Effector memory CD4-positive, alpha-beta T cell (primary cell): ENCODE measurements around the gene COBL.

Source experiments
- DNase-seq, 3 donors: peaks; one replicate each; pipeline ENCODE4 v3.0.0-alpha.2; 2020
- H3K27ac ChIP-seq: 2 replicates; pipeline ENCODE4 v1.7.0; 2013; ENCODE audit warnings: mild to moderate bottlenecking, low read length, moderate library complexity; ENCODE audit not compliant: insufficient read depth, poor library complexity, severe bottlenecking
- H3K27me3 ChIP-seq: replicated peaks from 2 replicates; pipeline ENCODE4 v1.7.0; 2013; ENCODE audit warnings: mild to moderate bottlenecking, low read length; ENCODE audit not compliant: insufficient read depth, control insufficient read depth, poor library complexity, severe bottlenecking
- H3K36me3 ChIP-seq: 2 replicates; pipeline ENCODE4 v1.7.0; 2013; ENCODE audit warnings: mild to moderate bottlenecking, low read length, moderate library complexity; ENCODE audit not compliant: control insufficient read depth, insufficient read depth
- H3K4me1 ChIP-seq: 2 replicates; pipeline ENCODE4 v1.7.0; 2013; ENCODE audit warnings: low read length, mild to moderate bottlenecking; ENCODE audit not compliant: control insufficient read depth, insufficient read depth, poor library complexity, severe bottlenecking
- H3K4me3 ChIP-seq: 2 replicates; pipeline ENCODE4 v1.7.0; 2013; ENCODE audit warnings: low read length, low read depth, mild to moderate bottlenecking; ENCODE audit not compliant: insufficient read depth, poor library complexity, severe bottlenecking
- H3K9me3 ChIP-seq: 2 replicates; pipeline ENCODE4 v1.7.0; 2013; ENCODE audit warnings: mild to moderate bottlenecking, low read length, moderate library complexity; ENCODE audit not compliant: control insufficient read depth

Gene COBL

GRCh38 chr7:51256209-51256781 lies 60.3 kb downstream of the COBL start:
- no peaks in the 10 kb centered on the region for H3K9me3 ChIP-seq
- no peak overlapping the region for H3K27ac ChIP-seq
- H3K36me3 ChIP-seq = no peaks in the 10 kb centered on the region
- H3K27me3 ChIP-seq = no peaks in the 10 kb centered on the region
- no peaks in the 10 kb centered on the region for H3K4me1 ChIP-seq
- no peak for DNase-seq
- no peak overlapping the region for H3K4me3 ChIP-seq

- H3K27ac ChIP-seq = no peak overlapping the region
- no peaks in the 10 kb centered on the region for H3K36me3 ChIP-seq
- no peaks in the 10 kb centered on the region for H3K27me3 ChIP-seq
- DNase-seq = no peak
- H3K9me3 ChIP-seq = no peaks in the 10 kb centered on the region
- no peaks in the 10 kb centered on the region for H3K4me1 ChIP-seq
- H3K4me3 ChIP-seq = no peak overlapping the region
Observed at GRCh38 chr7:51255536-51256208, 60.9 kb downstream of the COBL start.

DNA sequence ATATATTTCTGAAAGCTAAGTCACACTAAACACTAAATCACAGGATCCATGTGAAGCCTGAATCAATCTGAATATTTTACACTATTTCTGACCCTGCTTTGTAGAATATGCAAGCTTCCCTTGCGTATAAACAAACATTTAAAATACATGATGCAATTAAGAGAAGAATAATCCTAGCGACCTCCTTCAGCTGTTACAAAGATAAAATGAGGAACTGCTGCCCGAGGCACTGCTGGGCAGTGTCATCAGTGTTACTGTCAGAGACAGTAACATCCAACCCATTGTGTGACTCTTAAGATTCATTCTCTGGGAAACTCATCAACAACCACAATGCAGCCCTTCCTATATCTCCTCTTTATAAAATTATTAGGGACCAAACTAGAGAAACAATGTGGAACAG lies 61.6 kb downstream of the COBL start:
- no peaks in the 10 kb centered on the region for H3K4me1 ChIP-seq
- no peak overlapping the region for H3K27ac ChIP-seq
- no peak for DNase-seq
- no peaks in the 10 kb centered on the region for H3K9me3 ChIP-seq
- no peaks in the 10 kb centered on the region for H3K27me3 ChIP-seq
- no peaks in the 10 kb centered on the region for H3K36me3 ChIP-seq
- no peak overlapping the region for H3K4me3 ChIP-seq

- H3K27me3 ChIP-seq = no peaks in the 10 kb centered on the region
- no peaks in the 10 kb centered on the region for H3K9me3 ChIP-seq
- no peaks in the 10 kb centered on the region for H3K36me3 ChIP-seq
- H3K27ac ChIP-seq = no peak overlapping the region
- no peaks in the 10 kb centered on the region for H3K4me1 ChIP-seq
- no peak for DNase-seq
- no peak overlapping the region for H3K4me3 ChIP-seq
Observed at GRCh38 chr7:51253157-51253556, 63.5 kb downstream of the COBL start.

DNA sequence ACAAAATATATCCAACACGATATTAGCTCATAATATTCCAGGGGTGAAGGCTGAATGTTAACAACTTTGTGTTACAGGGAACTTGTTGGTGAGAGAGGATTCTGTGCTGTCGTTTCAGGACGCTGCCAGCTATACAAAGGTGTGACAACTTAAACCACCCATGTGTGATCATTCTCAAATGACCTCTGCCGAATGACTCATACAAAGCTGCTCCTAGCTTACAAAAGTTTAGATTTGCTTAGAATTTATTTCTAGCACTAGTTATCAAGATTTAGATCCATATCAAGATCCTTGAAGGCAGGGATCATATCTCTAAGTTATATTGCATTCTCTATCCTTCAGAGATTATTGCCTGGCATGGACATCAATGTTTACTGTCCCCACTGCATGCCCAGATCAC lies 65.3 kb downstream of the COBL start:
- Histone ChIP-seq H3K36me3 (no peaks in the 10 kb centered on the region), H3K27ac (no peak overlapping the region), H3K27me3 (no peaks in the 10 kb centered on the region), H3K9me3 (no peaks in the 10 kb centered on the region), H3K4me1 (no peaks in the 10 kb centered on the region), H3K4me3 (no peak overlapping the region)
- DNase-seq = no peak

GRCh38 chr7:51250512-51250911 lies 66.1 kb downstream of the COBL start:
- DNase-seq = no peak
- H3K4me1 ChIP-seq = no peaks in the 10 kb centered on the region
- no peak overlapping the region for H3K27ac ChIP-seq
- no peaks in the 10 kb centered on the region for H3K9me3 ChIP-seq
- no peak overlapping the region for H3K4me3 ChIP-seq
- H3K36me3 ChIP-seq = no peaks in the 10 kb centered on the region
- no peaks in the 10 kb centered on the region for H3K27me3 ChIP-seq

DNA sequence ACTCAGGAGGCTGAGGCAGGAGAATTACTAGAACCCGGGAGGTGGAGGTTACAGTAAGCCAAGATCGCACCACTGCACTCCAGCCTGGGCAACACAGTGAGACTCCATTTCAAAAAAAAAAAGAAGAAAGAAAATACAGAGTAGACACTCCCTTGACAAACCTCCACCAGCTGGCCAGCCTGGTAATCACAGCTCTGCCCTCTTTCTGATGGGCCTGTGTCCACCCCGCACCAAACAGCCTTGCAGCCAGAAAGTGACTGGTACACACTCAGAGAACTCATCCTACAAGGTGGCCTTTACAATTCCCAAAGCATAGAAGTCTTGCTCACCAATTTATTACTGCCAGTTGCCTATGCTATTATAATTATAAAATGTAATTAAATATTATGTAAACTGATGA lies 66.6 kb downstream of the COBL start:
- Histone ChIP-seq H3K27me3 (no peaks in the 10 kb centered on the region), H3K36me3 (no peaks in the 10 kb centered on the region), H3K9me3 (no peaks in the 10 kb centered on the region), H3K4me1 (no peaks in the 10 kb centered on the region), H3K27ac (no peak overlapping the region), H3K4me3 (no peak overlapping the region)
- DNase-seq = no peak

DNA sequence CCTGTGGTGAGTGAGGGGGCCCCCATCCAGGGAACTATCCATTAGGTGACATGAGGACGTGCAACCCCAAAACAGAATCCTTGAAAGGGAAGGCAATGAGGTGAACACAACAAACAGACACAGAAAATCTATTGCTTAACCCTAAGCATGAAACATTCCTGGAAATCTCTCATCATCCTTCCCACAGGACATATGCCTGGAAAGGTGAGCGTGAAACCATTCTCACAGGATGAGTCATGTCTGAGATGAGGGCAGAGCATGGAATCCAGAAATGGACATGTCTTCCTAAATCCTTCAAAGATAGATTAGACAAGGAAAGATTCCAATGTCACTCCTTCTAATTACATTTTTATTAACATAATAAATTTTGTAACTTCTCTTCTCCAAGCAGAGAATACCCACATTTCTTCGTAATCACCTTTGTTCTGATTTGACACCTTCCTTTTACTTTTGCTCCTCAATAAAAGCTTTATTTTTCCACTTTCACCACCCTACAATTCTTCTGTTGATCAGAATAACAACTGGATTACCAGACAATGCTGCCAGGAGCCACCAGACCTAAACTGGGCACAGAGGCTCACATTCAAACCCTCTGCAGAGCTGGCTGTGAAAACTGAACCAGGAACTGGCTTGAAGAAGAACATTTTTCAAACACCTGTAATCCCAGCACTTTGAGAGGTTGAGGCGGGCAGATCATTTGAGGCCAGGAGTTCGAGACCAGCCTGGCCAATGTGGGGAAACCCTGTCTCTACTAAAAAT lies 67.2 kb downstream of the COBL start:
- DNase-seq = no peak
- Histone ChIP-seq H3K27ac (no peak overlapping the region), H3K4me3 (no peak overlapping the region), H3K9me3 (no peaks in the 10 kb centered on the region), H3K4me1 (no peaks in the 10 kb centered on the region), H3K36me3 (no peaks in the 10 kb centered on the region), H3K27me3 (no peaks in the 10 kb centered on the region)

DNA sequence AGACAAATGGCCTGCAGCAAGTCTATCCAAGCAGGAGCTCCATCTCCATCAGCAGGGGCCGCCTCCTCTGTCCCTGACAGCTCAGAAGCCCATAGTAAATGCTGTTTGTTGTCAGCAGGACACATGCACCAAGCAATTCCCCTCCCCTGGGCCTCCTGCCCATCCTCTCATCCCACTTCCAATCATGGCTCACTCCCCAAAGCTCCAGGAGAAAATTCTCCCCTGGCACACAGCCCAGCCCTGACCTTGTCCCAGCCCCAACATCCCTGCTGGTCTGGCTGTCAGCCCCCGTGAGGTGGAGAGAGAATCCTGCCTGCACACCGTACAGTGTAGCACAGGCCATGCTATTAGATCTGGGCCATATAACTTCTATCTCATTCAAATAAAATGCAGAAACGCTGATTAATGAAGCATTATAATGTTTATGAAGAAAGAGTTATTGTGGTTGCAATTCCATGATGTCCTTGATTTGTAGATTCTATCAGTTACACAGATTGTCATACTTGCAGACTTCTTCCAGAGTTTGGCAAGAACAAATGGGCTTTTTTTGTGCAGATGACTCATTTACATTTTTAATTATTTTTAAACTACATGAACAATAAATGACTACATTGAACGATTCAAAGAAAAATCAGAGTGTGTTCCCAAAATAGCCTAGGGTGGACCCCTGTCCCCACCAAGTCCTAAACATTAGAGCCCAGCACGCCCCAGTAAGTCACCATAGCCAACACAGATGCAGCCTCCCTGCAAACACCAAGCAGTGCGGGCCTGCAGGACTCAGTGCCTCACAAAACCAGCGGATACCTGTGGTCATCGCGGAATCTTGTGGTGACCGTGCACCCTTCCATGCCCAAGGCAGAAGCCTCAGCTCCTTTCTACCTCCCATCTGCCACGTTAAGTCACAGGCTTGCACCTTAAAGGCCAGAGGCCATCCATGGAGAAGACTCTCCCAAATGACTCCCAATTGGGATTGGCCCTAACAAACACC lies 70.1 kb downstream of the COBL start:
- Histone ChIP-seq H3K4me1 (no peaks in the 10 kb centered on the region), H3K4me3 (no peak overlapping the region), H3K36me3 (no peaks in the 10 kb centered on the region), H3K27ac (no peak overlapping the region), H3K9me3 (no peaks in the 10 kb centered on the region), H3K27me3 (no peaks in the 10 kb centered on the region)
- DNase-seq = no peak
